Right hindlimb (tissue), 1 donor: ENCODE measurements around the gene UBXN6.

Experiments used
- DNase-seq: peaks from one replicate; pipeline ENCODE4 v3.0.0-alpha.2; 2018

Gene UBXN6

DNA sequence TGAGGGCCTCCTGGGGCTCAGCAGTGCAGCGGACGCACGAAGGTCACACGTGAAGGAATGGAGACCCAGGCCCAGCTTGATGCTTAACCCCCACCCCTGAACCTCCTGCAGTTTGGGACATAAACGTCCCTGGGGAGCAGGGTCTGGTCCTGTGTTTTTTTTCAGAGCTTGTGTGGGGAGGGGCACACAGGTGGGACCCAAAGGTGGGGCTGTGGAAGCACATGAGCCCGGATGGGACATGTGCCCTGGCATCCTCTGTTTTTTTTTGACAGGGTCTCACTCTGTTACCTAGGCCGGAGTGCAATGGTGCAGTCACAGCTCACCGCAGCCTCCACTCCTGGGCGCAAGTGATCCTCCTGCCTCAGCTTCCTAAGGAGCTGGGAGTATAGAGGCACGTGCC lies 20.5 kb downstream of the UBXN6 start:
- DNase-seq, result no peak

- DNase-seq, result no peak
Observed at GRCh38 chr19:4436231-4436630, 21.4 kb downstream of the UBXN6 start.

DNA sequence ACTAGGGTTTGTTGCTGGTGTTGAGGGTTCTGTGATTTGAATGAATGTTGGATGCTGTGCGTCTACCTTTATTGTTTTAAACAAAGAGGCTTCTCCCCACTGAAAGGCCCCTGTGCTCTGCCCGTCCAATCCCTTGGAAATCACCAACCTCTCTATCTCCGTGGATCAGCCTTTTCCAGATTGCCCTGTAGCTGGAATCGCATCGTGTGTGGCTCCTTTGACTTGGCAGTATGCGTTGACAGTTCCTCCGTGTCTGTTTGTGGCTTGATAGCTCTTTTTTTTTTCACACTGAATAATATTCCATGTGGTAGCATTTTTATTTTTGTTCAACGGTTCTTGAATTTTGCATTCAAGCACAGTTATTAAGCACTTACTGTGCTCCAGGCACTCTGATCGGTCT lies 23.2 kb downstream of the UBXN6 start:
- no peak for DNase-seq

DNA sequence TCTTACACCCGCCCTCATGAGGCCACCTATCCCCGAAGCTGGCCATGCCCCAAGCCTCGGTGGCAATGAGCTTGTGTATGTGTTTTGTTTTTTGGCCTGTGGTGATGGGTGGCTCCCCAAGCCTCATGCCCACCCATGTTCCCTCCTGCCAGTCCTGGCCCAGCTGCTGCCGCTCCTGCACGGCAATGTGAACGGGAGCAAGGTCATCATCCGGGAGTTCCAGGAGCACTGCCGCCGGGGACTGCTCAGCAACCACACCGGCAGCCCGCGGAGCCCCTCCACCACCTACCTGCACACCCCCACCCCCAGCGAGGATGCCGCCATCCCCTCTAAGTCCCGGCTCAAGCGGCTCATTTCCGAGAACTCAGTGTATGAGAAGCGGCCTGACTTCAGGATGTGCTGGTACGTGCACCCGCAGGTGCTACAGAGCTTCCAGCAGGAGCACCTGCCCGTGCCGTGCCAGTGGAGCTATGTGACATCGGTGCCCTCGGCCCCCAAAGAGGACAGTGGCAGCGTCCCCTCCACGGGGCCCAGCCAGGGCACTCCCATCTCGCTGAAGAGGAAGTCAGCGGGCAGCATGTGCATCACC lies 24.6 kb downstream of the UBXN6 start:
- DNase-seq, result no peak

DNA sequence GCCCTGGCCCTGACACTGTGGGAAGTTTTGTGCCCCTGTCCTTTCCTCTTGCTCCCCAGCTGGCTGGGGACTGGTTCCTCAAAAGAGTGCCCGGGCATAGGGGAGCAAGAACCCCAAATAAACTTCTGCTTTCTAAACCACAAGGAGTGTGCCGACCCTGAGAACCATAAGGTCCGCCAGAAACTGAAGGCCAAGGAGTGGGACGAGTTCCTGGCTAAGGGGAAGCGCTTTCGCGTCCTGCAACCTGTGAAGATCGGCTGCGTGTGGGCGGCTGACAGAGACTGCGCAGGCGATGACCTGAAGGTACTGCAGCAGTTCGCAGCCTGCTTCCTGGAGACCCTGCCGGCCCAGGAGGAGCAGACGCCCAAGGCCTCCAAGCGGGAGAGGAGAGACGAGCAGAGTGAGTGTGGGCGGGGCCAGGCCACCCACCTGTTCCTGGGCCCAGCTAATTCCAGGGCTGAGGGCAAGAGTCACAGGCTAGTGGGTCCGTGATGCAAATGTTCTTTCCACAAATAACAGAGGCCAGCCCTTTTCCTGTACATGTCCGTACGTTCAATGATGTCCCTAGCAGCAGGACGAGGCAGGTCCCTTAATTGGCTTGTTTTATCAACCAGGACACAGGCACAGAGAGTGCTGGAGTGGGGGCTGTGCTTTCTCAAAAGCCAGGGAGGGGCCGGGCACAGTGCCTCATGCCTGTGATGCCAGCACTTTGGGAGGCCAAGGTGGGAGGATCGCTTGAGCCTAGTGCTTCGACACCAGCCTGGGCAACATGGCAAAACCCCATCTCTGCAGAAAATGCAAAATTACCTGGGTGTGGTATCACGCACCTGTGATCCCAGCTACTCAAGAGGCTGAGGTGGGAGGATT lies 25.6 kb downstream of the UBXN6 start:
- no peak for DNase-seq

DNA sequence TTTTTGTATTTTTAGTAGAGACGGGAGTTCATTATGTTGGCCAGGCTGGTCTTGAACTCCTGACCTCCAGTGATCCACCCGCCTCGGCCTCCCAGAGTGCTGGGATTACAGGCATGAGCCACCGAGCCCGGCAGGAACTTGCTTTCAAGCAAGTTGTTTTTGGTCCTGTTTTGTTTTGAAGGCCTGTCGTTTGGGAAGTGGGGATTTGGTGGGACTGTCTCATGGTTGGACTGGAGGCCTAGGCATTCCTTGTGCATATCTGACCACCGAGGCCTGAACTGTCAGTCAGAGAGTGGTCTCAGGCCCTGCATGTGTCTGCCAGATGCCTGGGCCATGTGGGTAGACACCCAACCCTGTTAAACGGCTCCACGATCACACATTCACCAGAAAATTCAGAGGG lies 26.3 kb downstream of the UBXN6 start:
- DNase-seq, result no peak

DNA sequence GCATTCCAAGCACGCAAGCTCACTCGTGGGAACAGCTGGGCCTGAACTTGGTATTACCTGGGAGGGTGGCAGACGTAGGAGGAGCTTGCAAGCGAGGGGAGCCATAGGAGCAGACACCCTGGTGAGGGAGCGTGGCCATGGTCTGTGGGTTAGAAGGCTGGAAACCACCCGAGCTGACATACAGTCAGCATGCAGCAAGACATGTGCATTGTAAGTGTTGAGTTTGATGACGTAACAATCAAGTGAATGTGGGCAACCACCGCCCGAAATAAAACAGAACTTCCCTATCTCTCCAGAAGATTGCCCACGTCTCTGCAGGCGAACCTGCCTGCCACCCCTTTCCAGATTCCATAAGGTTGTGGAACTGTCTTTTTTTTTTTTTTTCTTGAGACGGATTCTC lies 26.8 kb downstream of the UBXN6 start:
- DNase-seq, result no peak

GRCh38 chr19:4429771-4430171 lies 27.8 kb downstream of the UBXN6 start:
- no peak for DNase-seq

GRCh38 chr19:4429256-4429655 lies 28.3 kb downstream of the UBXN6 start:
- DNase-seq, result no peak

- no peak for DNase-seq
Observed at GRCh38 chr19:4428326-4428975, 29.1 kb downstream of the UBXN6 start.

DNA sequence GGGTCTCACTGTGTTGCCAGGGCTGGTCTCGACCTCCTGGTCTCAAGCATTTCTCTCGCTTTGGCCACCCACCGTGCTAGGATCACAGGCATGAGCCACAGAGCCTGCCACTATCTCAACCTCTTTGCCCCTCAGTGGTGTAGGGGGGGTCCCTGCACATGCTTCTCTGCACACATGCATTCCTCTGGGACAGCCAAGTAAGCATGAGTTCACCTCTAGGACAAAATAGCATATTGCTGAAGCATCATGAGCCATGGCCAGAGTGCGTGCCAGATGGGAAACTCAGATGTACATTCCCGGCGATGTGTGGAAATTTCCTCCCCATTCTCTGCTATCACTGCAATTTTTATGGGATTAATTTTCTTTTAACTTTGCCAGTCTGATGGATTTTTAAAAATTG lies 32.1 kb downstream of the UBXN6 start:
- DNase-seq, result no peak

DNA sequence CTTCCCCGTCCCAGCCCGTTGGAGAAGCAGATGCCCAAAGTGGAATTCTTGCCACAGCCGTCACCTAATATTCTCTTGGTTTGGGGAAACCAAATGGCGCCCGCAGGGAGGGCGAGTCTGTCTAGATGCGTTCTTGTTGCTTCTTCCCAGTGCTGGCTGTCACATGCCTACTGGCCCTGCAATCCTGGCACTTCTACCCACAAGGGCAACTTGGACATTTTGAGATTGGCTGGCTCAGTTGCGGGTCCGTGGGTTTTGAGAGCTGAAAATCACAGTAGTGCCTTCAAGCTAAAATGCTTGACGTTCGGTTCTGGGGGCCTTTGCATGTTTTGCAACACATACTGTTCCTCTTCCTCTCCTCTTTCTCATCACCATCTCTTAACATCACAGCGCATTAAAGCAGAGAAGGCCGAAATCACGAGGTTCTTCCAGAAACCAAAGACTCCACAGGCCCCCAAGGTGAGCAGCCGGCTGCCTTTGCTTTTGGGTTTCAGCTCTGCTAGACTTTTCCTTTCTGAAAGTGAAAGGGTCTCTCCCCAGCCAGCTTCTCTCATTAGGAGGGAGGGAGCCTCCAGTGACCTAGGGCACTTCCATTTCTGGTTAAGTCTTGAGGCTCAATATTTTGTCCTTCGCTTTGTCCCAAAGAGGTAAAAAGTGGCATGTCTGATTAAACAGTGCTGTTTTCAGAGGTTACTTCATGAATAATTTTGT lies 34.0 kb downstream of the UBXN6 start:
- DNase-seq, result no peak

DNA sequence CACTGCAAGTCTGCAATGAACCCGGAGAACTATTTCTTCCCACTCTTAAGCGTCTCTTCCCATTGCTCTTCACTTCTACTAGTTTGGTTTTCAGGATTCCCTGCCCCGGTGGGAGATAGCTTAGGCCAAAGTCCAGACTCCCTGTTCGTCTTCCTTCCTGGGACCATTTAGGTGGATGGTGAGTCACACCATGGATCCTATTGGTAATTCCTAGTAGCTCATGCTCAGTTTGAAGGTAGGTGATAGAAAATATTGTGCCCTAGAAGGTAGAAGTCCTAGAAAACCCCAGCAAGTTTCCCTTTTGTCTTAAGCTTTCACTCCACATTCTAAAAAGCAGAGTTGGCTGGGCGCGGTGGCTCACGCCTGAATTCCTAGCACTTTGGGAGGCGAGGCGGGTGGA lies 41.3 kb downstream of the UBXN6 start:
- no peak for DNase-seq

DNA sequence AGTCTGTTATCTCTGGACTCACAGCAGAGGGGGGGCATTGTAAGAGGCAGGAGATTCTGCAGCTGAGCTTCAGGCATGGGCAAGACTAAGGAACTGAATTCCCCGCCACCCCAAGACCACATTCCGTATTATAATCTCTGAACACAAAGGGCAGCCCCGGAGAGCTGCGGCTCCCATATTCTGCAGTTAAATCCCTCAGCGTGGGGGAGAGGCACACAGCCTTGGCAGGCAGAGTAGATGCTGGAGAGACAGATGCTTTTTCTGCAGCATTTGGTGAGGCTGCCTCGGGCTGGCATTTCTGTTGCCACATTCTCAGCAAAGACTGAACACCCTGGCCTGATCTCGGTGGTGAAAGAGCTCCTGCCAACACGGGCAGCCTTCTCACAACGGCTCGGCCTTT lies 42.2 kb downstream of the UBXN6 start:
- no peak for DNase-seq

DNA sequence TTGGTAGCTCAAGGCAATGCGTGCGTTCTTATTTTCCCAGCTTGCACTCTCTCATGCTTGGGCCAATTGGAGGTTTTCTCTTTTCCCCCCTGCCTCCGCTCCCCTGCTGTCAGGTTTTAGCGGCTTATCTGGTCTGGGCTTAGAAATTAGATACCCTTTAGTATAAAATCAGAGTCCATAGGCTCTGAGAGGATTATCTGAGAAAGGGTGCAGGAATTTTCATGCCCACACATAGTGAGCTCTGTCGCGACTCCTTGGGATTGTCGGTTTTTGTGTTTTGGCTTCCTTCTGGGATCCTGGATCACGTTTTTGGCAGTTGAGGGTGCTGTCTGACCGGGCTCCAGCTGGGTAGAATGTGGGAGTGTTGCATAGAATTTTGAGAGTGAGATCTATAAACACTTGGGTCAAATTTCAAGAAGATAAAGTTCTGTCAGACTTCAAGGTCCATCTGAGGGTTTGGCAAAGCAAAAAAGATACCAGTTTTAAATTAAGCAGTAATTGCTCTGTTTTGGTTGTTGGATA lies 42.7 kb downstream of the UBXN6 start:
- no peak for DNase-seq

DNA sequence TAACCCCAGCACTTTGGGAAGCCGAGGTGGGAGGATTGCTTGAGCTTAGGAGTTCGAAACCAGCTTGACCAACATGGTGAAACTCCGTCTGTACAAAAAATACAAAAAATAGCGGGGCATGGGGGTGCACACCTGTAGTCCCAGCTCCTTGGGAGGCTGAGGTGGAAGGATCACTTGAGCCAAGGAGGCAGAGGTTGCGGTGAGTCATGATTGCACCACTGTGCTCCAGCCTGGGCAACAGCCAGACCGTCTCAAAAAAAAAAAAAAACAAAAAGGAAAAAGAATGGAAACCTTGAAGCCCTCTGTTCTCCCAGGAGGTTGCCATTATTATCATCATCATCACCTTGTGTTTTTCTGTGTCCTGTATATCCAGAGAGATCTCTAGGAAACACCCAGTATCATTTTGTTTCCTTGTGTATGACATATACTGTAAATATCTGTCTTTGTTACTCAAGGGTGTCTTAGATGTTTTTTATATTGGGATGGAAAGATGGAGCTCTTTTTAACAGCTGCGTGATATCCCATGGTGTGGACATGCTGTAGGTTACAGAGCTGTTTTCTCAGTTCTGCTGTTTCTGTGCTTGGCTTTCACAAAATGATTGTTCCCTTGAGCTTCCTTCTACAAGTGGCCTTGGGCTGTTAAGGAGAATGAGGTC lies 43.3 kb downstream of the UBXN6 start:
- DNase-seq, result no peak

- no peak for DNase-seq
Observed at GRCh38 chr19:4413588-4413987, 44.0 kb downstream of the UBXN6 start.

DNA sequence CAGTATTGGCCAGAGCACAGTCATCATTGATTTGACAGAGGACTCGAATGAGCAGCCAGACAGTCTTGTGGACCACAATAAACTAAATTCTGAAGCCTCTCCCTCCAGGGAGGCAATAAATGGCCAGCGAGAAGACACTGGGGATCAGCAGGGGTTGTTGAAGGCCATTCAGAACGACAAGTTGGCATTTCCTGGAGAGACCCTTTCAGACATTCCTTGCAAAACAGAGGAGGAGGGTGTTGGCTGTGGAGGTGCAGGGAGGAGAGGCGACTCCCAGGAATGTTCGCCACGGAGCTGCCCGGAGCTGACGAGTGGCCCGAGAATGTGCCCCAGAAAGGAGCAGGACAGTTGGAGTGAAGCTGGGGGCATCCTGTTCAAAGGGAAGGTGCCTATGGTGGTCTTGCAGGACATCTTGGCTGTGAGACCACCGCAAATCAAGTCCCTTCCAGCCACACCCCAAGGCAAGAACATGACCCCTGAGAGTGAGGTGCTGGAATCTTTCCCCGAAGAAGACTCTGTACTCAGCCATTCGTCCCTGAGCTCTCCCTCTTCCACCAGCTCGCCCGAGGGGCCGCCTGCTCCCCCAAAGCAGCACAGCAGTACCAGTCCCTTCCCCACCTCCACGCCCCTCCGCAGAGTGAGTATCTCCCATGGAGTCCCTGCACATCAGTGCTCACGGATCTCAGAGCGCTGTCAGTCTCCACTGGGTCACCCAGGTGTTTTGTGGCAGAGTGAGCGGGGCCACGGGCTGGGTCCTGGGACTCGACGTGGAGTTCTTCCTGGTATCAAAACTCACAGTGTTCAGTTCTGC lies 48.3 kb downstream of the UBXN6 start:
- DNase-seq, result no peak

DNA sequence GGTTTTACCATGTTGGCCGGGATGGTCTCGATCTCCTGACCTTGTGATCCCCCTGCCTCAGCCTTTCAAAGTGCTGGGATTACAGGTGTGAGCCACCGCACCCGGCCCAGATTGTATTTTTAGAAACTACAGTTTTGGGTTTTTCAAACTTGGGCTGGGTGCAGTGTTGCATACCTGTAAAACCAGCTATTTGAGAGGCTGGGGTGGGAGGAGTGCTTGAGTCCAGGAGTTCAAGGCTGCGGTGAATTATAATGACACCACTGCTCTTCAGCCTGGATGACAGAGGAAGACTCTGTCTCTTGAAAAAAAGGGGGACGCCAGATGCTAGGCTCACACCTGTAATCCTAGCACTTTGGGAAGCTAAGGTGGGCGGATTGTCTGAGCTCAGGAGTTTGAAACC lies 51.0 kb downstream of the UBXN6 start:
- DNase-seq, result no peak

- DNase-seq, result no peak
Observed at GRCh38 chr19:4405977-4406376, 51.6 kb downstream of the UBXN6 start.

DNA sequence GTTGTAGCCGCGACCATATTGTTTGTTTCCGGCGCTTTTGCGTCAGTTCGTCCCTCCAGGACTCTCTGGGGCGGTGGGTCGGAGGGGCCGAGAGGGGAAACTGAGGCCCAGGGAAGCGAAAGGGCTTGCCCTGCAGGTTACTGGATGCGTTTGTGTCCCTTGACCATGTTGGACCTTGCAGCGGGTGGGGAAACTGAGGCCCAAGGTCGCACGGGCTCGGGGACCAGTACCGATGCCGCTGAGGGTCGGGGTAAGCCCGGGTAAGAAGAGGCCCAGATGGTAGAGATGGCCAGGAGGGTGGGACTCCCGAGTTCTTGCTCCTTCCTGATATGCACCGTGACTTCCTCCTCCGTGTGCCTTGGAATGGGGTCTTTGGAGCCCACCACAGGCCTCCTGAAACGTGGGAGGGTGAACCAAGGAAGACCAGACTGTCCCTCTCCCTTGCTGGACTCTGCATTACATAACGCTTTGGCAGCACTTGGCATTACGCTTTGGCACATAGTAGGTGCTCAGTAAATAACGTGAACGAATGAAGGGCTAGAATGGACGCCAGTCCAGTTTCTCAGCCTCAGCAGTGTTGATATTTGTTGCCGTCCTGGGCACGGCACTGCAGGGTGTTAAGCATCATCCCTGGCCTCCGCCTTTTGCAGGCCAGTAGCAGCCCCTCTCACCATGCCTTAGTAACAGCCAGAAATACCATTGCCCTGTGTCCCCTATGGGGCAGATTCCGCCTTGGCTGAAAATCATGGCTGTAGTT lies 54.4 kb downstream of the UBXN6 start:
- DNase-seq, result no peak
